Right lobe of liver (tissue), 6 donors: ENCODE measurements around the gene OR13J1. TPM values are rescaled to one million over a fixed set of nuclear protein-coding genes. Genes with fewer than 3 reads are reported as not detected.
A peak's percentile ranks its signal among the peaks of the same experiment; 100 is the strongest.

ENCODE experiments used
- ATAC-seq, 4 donors: fragments of 200-7000 bp; cut with Tn5 transposase; one replicate each; pipeline ENCODE4 v1.9.1; 2020; ENCODE audit warnings: mild to moderate bottlenecking in 4 of 4, moderate library complexity in 4 of 4
- DNase-seq, 3 donors: peaks; one replicate each; pipeline ENCODE4 v3.0.0-alpha.2; 2020
- H3K27ac ChIP-seq, 3 donors: fragments of 200-600 bp; one replicate each; pipeline ENCODE4 v1.8.0; 2022
- H3K27me3 ChIP-seq, 2 donors: fragments of 200-600 bp; one replicate each; pipeline ENCODE4 v1.8.0; 2022
- H3K36me3 ChIP-seq, 4 donors: fragments of 200-600 bp; sonication (generic) in 1 of 4; one replicate each; pipeline versions ENCODE4 v1.5.1 to v1.8.0; 2017 to 2022; ENCODE audit warnings: control low read depth in 1 of 4
- H3K4me1 ChIP-seq, 4 donors: fragments of 200-600 bp; sonication (generic) in 1 of 4; one replicate each; pipeline versions ENCODE4 v1.5.1 to v1.8.0; 2017 to 2022; ENCODE audit warnings: control low read depth in 1 of 4
- H3K4me3 ChIP-seq, 3 donors: fragments of 200-600 bp; one replicate each; pipeline ENCODE4 v1.8.0; 2022
- H3K9me3 ChIP-seq, 4 donors: fragments of 200-600 bp; sonication (generic) in 1 of 4; one replicate each; pipeline versions ENCODE4 v1.5.1 to v1.8.0; 2017 to 2022; ENCODE audit warnings: control low read depth in 1 of 4
- POLR2A ChIP-seq: fragments of 450-650 bp; IDR thresholded peaks from one replicate; pipeline ENCODE4 v1.6.1; 2017; ENCODE audit warnings: antibody characterized with exemption, mild to moderate bottlenecking
- WGBS: methylation state at CpG from one replicate; pipeline ENCODE4 v1.1.6; 2018; ENCODE audit warnings: low coverage, low lambda C conversion rate; ENCODE audit not compliant: insufficient coverage; ENCODE audit errors: missing lambda C conversion rate; 5-methylcytosine and 5-hydroxymethylcytosine counted together
- intact Hi-C, 2 donors: fragments of 100-400 bp; cut with DNase I; formaldehyde crosslinking; loops; one replicate each; pipeline versions ENCODE4 v1.11.2 to v1.14.1; 2022
- total RNA-seq, 6 experiments: library from RNA; depleted of rRNA in 2 of 6; stranded (reverse); fragments of >200 nt in 2 of 6; fragmentation: NEBNext Ultra II Directional in 3 of 6; extraction: Animal tissue kit (Norgen Biotek cat#: 25700) in 3 of 6; gene quantifications; one replicate each; pipeline versions ENCODE4 v1.1.0 to v1.2.4, GENCODE V29; 2016 to 2023
- TF ChIP-seq, protein P1 (sequence below), 4 donors: fragments of 200-600 bp in 3 of 4; fragments of 450-650 bp in 1 of 4; IDR thresholded peaks; one replicate each; pipeline versions ENCODE4 v1.5.1 to v1.8.0; 2016 to 2022; ENCODE audit warnings: antibody characterized with exemption in 4 of 4, mild to moderate bottlenecking in 2 of 4
- donor health status: DM: no; HTN: yes; CAD: no.
- donor health status: DM: no; HTN: no; CAD: no.
- donor health status: DM: no; HTN: no; CAD: no.
- donor health status: DM: no; HTN: yes; CAD: no.
- donor health status: DM: no; HTN: yes; CAD: no.

OR13J1 gene
- total RNA-seq, 6 experiments from 2014 or later, result not detected

DNA sequence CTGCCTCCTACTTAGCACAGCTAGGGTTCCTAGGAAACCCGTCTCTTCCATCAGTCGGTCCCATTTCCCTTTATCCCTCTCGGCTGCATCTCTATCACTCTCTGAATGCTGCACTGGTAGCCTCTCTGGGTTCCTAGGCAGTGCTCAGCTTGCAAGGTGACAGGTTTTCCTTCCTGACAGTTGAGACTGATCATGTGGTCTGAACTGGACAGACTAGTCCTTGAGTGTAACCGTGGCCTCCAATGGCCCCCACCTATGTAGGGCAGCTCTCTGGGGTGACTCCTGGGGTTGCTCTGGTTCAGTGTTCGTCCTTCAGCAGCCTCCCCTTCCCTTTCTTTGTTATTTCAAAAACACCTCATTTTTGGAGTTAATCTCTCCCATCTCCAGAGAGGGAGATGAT is 37.4 kb downstream of the OR13J1 start:
- 85% methylated on average over 5 of the region's 5 CpGs for WGBS
- ATAC-seq, result no peak
- H3K27me3 ChIP-seq, result no peaks in the 10 kb centered on the region
- H3K4me3 ChIP-seq, result no peak overlapping the region
- TF ChIP-seq POLR2A, result no peak
- TF ChIP-seq, protein P1, sequence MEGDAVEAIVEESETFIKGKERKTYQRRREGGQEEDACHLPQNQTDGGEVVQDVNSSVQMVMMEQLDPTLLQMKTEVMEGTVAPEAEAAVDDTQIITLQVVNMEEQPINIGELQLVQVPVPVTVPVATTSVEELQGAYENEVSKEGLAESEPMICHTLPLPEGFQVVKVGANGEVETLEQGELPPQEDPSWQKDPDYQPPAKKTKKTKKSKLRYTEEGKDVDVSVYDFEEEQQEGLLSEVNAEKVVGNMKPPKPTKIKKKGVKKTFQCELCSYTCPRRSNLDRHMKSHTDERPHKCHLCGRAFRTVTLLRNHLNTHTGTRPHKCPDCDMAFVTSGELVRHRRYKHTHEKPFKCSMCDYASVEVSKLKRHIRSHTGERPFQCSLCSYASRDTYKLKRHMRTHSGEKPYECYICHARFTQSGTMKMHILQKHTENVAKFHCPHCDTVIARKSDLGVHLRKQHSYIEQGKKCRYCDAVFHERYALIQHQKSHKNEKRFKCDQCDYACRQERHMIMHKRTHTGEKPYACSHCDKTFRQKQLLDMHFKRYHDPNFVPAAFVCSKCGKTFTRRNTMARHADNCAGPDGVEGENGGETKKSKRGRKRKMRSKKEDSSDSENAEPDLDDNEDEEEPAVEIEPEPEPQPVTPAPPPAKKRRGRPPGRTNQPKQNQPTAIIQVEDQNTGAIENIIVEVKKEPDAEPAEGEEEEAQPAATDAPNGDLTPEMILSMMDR (IDR thresholded peaks at IDR 0.05), result no peak
- H3K9me3 ChIP-seq, result no peaks in the 10 kb centered on the region
- H3K4me1 ChIP-seq, result peaks cover 0 to 41% (median 15%) of the 10 kb centered on the region in 4 donors
- intact Hi-C loops, result no loop called here
- peak in 1 of 3 donors; percentile 12 for DNase-seq
- H3K36me3 ChIP-seq, result no peaks in the 10 kb centered on the region
- no peak overlapping the region for H3K27ac ChIP-seq

DNA sequence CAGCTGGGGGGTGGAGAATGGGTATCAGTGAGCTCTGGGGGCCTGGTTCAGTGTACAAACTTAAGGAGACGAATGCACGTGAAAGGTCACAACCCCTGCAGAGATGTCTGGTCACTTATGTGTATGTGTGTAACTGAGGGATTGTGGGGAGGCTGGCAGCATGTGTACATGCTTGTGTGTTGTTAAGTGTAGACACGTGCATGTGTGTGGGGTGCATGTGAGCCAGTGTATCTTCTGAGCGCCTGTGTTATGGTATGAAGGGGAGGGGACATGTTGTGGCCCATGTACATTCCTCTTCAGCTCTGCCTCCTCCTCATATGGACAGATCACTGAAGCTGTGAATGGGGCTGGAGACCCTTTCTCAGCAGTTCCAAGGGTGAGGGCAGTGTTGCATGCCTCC is 39.2 kb downstream of the OR13J1 start:
- peaks cover 0 to 42% (median 14%) of the 10 kb centered on the region in 4 donors for H3K4me1 ChIP-seq
- TF ChIP-seq POLR2A, result no peak
- TF ChIP-seq, protein P1 (IDR thresholded peaks at IDR 0.05), result no peak
- H3K36me3 ChIP-seq, result no peaks in the 10 kb centered on the region
- H3K27me3 ChIP-seq, result no peaks in the 10 kb centered on the region
- no peaks in the 10 kb centered on the region for H3K9me3 ChIP-seq
- WGBS, result 86% methylated on average over 2 of the region's 4 CpGs
- H3K4me3 ChIP-seq, result no peak overlapping the region
- DNase-seq, result no peak
- H3K27ac ChIP-seq, result no peak overlapping the region
- ATAC-seq, result no peak
- intact Hi-C loops, result no loop called here

DNA sequence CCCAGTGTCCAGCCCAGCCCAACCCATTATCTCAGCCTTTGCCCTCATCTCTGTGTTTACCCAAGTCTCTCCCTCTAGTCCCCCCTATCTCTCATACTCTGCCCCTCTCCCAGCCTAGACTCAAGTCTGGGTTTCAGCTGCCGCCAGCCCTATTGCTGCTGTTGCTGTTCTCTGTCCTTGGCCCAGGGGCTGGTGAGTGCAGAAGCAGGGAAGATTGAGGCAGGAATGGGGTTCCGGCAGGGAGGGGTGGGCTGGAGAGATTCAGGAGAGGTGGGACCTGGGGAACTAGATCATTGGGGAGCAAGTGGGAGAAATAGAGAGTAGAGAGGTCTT is 40.5 kb downstream of the OR13J1 start:
- 45% methylated on average over 2 of the region's 2 CpGs for WGBS
- TF ChIP-seq POLR2A, result no peak
- TF ChIP-seq, protein P1 (IDR thresholded peaks at IDR 0.05), result no peak
- Histone ChIP-seq H3K36me3 (no peaks in the 10 kb centered on the region), H3K9me3 (no peaks in the 10 kb centered on the region), H3K4me1 (peaks cover 0 to 30% (median 5%) of the 10 kb centered on the region in 4 donors), H3K27me3 (no peaks in the 10 kb centered on the region), H3K4me3 (peak overlapping the region; percentile 62 to 88 (median 75)), H3K27ac (peak overlapping the region in 1 of 3 donors; percentile 87)
- intact Hi-C loops, result loop anchor here in 1 of 2 donors (10.0 kb wide), 1 partner anchor 55 kb away; no protein-coding TSS in a partner anchor
- no peak for ATAC-seq
- no peak for DNase-seq

DNA sequence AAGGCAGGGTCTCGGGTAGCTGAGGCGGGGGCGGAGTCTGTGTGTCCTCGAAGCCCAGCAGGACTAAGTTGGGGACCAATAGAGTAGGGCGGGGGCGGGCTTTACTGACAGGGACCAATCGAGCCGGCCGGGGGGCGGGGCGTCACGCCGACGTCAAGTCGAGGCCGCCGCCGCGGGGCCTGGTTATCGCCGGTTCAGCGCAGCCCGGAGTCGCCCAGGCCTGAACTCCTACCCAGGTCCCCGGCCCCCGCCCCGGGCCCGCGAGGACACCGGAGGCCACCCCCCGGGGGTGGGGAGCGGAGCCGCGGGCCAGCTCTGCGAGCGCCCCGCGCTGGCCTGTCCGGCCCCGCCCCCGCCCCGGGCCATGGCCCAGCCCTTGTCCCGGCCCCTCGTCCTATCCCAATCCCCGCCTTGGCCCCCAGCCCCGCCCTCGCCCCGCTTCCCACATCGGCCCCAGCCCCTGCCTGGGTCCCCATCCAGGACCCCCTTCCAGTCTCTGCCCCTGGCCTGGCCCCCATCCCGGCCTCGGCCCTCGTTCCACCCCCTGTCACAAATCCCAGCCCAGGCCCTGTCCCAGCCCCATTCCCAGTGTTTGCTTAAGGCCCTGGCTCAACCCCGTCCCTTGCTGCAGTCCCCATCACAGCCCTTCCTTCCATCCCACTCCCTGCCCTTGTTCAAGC is 41.0 kb downstream of the OR13J1 start, which contains the start of gene TMEM8B:
TSS of gene TMEM8B (plus strand) at position 145 of the 680 bp plus-strand sequence. CDS start at position 365, 220 bp downstream.
- Histone ChIP-seq H3K9me3 (no peaks in the 10 kb centered on the region), H3K27me3 (no peaks in the 10 kb centered on the region), H3K4me3 (peak within 1 kb of the TSS; percentile 62 to 88 (median 75)), H3K36me3 (no peaks in the 10 kb centered on the region), H3K4me1 (peaks cover 0 to 25% (median 1%) of the 10 kb centered on the region in 4 donors), H3K27ac (peak within 1 kb of the TSS; percentile 81 to 87 (median 82))
- DNase-seq, result peak; percentile 96 to 97 (median 97)
- ATAC-seq, result peak; percentile 84 to 93 (median 90)
- WGBS, result 0% methylated on average over 7 of the region's 53 CpGs
- no peak for TF ChIP-seq POLR2A
- TF ChIP-seq, protein P1 (IDR thresholded peaks at IDR 0.05), result no peak
- intact Hi-C loops, result loop anchor here in 1 of 2 donors (10.0 kb wide), 1 partner anchor 56 kb away; no protein-coding TSS in a partner anchor
